DND-41 (cell line): ENCODE results near the gene TRMU.

Experiments
- ATAC-seq: fragments of 200-7000 bp; cut with Tn5 transposase; 3 replicates; pipeline ENCODE4 v1.9.1; 2021; ENCODE audit warnings: low read depth; ENCODE audit not compliant: insufficient read depth
- DNase-seq: peaks from one replicate; pipeline ENCODE4 v3.0.0-alpha.2; 2020
- H2AFZ ChIP-seq: 2 replicates; pipeline ENCODE4 v1.6.0; 2012; ENCODE audit warnings: low read depth, low read length
- H3K27ac ChIP-seq: 2 replicates; pipeline ENCODE4 v1.5.1; 2012; ENCODE audit warnings: low read length, inconsistent platforms
- H3K27me3 ChIP-seq: fragments of 200-600 bp; sonication (generic); 2 replicates; pipeline ENCODE4 v1.6.0; 2012; ENCODE audit warnings: low read length, mild to moderate bottlenecking, inconsistent platforms; ENCODE audit not compliant: insufficient read depth, poor library complexity
- H3K36me3 ChIP-seq: 2 replicates; pipeline ENCODE4 v1.5.1; 2012; ENCODE audit warnings: low read length, inconsistent platforms; ENCODE audit not compliant: insufficient read depth
- H3K4me1 ChIP-seq: 2 replicates; pipeline ENCODE4 v1.5.1; 2012; ENCODE audit warnings: mild to moderate bottlenecking, low read length; ENCODE audit not compliant: insufficient read depth
- H3K4me2 ChIP-seq: 2 replicates; pipeline ENCODE4 v1.6.0; 2012; ENCODE audit warnings: mild to moderate bottlenecking, moderate library complexity, low read length, inconsistent platforms; ENCODE audit not compliant: insufficient read depth
- H3K4me3 ChIP-seq, 2 experiments: fragments of 200-600 bp in 1 of 2; shearing (Covaris generic) in 1 of 2; 2 replicates each; pipeline ENCODE4 v1.5.1; 2012 to 2016; ENCODE audit warnings: inconsistent platforms in 2 of 2, low read length in 2 of 2, mild to moderate bottlenecking in 2 of 2, low read depth in 1 of 2, moderate library complexity in 1 of 2
- H3K79me2 ChIP-seq: 2 replicates; pipeline ENCODE4 v1.6.0; 2012; ENCODE audit warnings: low read length, inconsistent platforms; ENCODE audit not compliant: insufficient read depth
- H3K9ac ChIP-seq: 2 replicates; pipeline ENCODE4 v1.6.0; 2012; ENCODE audit warnings: low read depth, mild to moderate bottlenecking, inconsistent platforms, low read length, moderate library complexity
- H3K9me3 ChIP-seq: 2 replicates; pipeline ENCODE4 v1.5.1; 2012; ENCODE audit warnings: low read length, moderate library complexity, mild to moderate bottlenecking, inconsistent platforms; ENCODE audit not compliant: insufficient read depth, severe bottlenecking
- H4K20me1 ChIP-seq: 2 replicates; pipeline ENCODE4 v1.6.0; 2012; ENCODE audit warnings: low read length; ENCODE audit not compliant: insufficient read depth
- CTCF ChIP-seq: IDR thresholded peaks from 2 replicates; pipeline ENCODE4 v1.5.1; 2012; ENCODE audit warnings: borderline replicate concordance, low read length, moderate library complexity, mild to moderate bottlenecking; ENCODE audit not compliant: poor library complexity, severe bottlenecking; ENCODE audit errors: extremely low read depth
- EZH2 ChIP-seq: IDR thresholded peaks from 3 replicates; pipeline ENCODE4 v1.6.1; 2012; ENCODE audit warnings: borderline replicate concordance, low read depth, mild to moderate bottlenecking, moderate library complexity, low read length, inconsistent platforms; ENCODE audit not compliant: severe bottlenecking

TRMU gene

GRCh38 chr22:46390652-46391301, 55.3 kb downstream of the TRMU start:
- no peak for ATAC-seq
- Histone ChIP-seq H3K27me3 (no peaks in the 10 kb centered on the region), H3K9me3 (no peaks in the 10 kb centered on the region), H3K4me2 (no peak overlapping the region), H3K36me3 (no peaks in the 10 kb centered on the region), H4K20me1 (no peaks in the 10 kb centered on the region), H3K79me2 (no peaks in the 10 kb centered on the region), H2AFZ (no peak overlapping the region), H3K9ac (no peak overlapping the region), H3K4me1 (no peaks in the 10 kb centered on the region), H3K27ac (no peak overlapping the region), H3K4me3 (no peak overlapping the region)
- DNase-seq, result no peak
- no peak for TF ChIP-seq CTCF
- TF ChIP-seq EZH2, result no peak

DNA sequence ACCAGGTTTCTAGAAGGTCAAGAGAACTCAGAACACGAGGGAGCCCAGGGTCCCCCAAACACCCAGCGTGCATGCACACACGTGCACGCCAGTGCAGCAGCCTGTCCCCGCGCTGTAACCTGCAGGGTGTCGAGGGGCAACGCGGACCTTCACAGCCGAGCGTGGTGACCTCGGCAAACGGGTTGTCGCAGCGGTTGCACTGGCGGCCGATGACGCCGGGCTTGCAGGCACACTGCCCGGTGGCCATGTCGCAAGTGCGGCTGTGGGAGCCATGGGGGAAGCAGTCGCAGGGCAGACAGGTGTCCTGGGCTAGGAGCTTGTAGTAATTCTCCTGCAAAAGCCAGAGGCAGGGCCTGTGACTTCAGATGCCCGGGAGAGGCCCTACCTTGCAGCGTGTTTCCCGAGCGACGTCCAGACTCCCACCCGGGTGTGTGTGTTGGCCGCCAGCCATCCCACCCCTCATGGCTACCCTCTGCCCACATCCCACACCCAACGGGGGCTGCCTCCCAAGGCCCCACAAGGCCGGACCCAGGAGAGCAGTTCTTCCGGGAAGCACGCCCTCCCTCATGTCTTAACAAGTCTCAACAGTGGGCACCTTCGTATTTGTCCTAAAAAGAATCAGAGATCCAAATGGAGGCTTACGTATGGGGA, 56.1 kb downstream of the TRMU start:
- no peak for ATAC-seq
- no peaks in the 10 kb centered on the region for H3K79me2 ChIP-seq

GRCh38 chr22:46392137-46392844, 56.8 kb downstream of the TRMU start:
- no peaks in the 10 kb centered on the region for H3K9me3 ChIP-seq
- no peak for TF ChIP-seq CTCF
- no peak for TF ChIP-seq EZH2
- H3K4me1 ChIP-seq, result no peaks in the 10 kb centered on the region
- no peak overlapping the region for H3K27ac ChIP-seq
- no peak for DNase-seq
- no peaks in the 10 kb centered on the region for H3K27me3 ChIP-seq
- ATAC-seq, result no peak
- no peaks in the 10 kb centered on the region for H3K79me2 ChIP-seq
- H3K4me2 ChIP-seq, result no peak overlapping the region
- H3K36me3 ChIP-seq, result no peaks in the 10 kb centered on the region
- H3K4me3 ChIP-seq, result no peak overlapping the region
- H3K9ac ChIP-seq, result no peak overlapping the region
- no peaks in the 10 kb centered on the region for H4K20me1 ChIP-seq
- H2AFZ ChIP-seq, result no peak overlapping the region

More for the DNA sequence above, 56.1 kb downstream of the TRMU start:
- Histone ChIP-seq H3K9me3 (no peaks in the 10 kb centered on the region), H3K36me3 (no peaks in the 10 kb centered on the region), H3K9ac (no peak overlapping the region), H3K4me1 (no peaks in the 10 kb centered on the region), H3K4me3 (no peak overlapping the region), H3K27ac (no peak overlapping the region), H2AFZ (no peak overlapping the region), H4K20me1 (no peaks in the 10 kb centered on the region), H3K27me3 (no peaks in the 10 kb centered on the region), H3K4me2 (no peak overlapping the region)
- TF ChIP-seq EZH2, result no peak
- TF ChIP-seq CTCF, result no peak
- no peak for DNase-seq
